Heart left ventricle (tissue), 16 donors: ENCODE results near the gene HTRA1. TPM values are rescaled to one million over a fixed set of nuclear protein-coding genes. Genes with fewer than 3 reads are reported as not detected.

ENCODE experiments used
- ATAC-seq, 4 donors: fragments of 200-7000 bp; cut with Tn5 transposase; one replicate each; pipeline ENCODE4 v1.9.1; 2020 to 2022; ENCODE audit warnings: moderate library complexity in 4 of 4, mild to moderate bottlenecking in 3 of 4, moderate number of reproducible peaks in 1 of 4
- DNase-seq, 5 donors: peaks; one replicate each; pipeline ENCODE4 v3.0.0-alpha.2; 2020
- H3K27ac ChIP-seq, 12 donors: fragments of 200-600 bp; sonication (generic) in 4 of 12; one replicate each; pipeline versions ENCODE4 v1.5.0 to v1.8.0; 2016 to 2022; ENCODE audit warnings: mild to moderate bottlenecking in 2 of 12
- H3K27me3 ChIP-seq, 9 donors: fragments of 200-600 bp; sonication (generic) in 2 of 9; one replicate each; pipeline versions ENCODE4 v1.5.1 to v1.8.0; 2016 to 2022; ENCODE audit warnings: mild to moderate bottlenecking in 3 of 9
- H3K36me3 ChIP-seq, 9 donors: fragments of 200-600 bp; sonication (generic) in 2 of 9; one replicate each; pipeline versions ENCODE4 v1.5.0 to v1.8.0; 2018 to 2022; ENCODE audit warnings: mild to moderate bottlenecking in 2 of 9
- H3K4me1 ChIP-seq, 12 donors: fragments of 200-600 bp; sonication (generic) in 4 of 12; one replicate each; pipeline versions ENCODE4 v1.5.0 to v1.8.0; 2016 to 2022; ENCODE audit warnings: mild to moderate bottlenecking in 3 of 12
- H3K4me3 ChIP-seq, 12 donors: fragments of 200-600 bp; sonication (generic) in 4 of 12; one replicate each; pipeline versions ENCODE4 v1.5.0 to v1.8.0; 2017 to 2022; ENCODE audit warnings: mild to moderate bottlenecking in 9 of 12, moderate library complexity in 4 of 12
- H3K9me3 ChIP-seq, 12 donors: fragments of 200-600 bp; sonication (generic) in 4 of 12; one replicate each; pipeline versions ENCODE4 v1.5.0 to v1.8.0; 2016 to 2022; ENCODE audit warnings: mild to moderate bottlenecking in 1 of 12
- POLR2A ChIP-seq, 2 donors: fragments of 450-650 bp; IDR thresholded peaks; one replicate each; pipeline ENCODE4 v1.6.1; 2017; ENCODE audit warnings: antibody characterized with exemption in 2 of 2, mild to moderate bottlenecking in 2 of 2, moderate library complexity in 2 of 2
- WGBS, 4 donors: extraction: QIAGEN DNeasy Blood & Tissue Kit in 2 of 4; methylation state at CpG; one replicate each; pipeline versions ENCODE4 v1.1.5 to v1.1.7; 2013 to 2018; 5-methylcytosine and 5-hydroxymethylcytosine counted together
- intact Hi-C, 10 donors: fragments of 100-400 bp; cut with DNase I; formaldehyde crosslinking; loops; one replicate each; pipeline versions ENCODE4 v1.11.1 to v1.14.2; 2022
- polyA plus RNA-seq, 2 donors: library from polyadenylated mRNA; stranded (reverse); fragments of 200-250 nt; gene quantifications; one replicate each; pipeline ENCODE4 v1.2.3, GENCODE V29; 2013
- total RNA-seq, 9 donors: library from RNA; depleted of rRNA in 2 of 9; stranded (reverse); fragments of >200 nt in 2 of 9; fragmentation: NEBNext Ultra II Directional in 3 of 9; extraction: Animal tissue kit (Norgen Biotek cat#: 25700) in 3 of 9; gene quantifications; one replicate each; pipeline versions ENCODE4 v1.1.0 to v1.2.4, GENCODE V29; 2016 to 2023
- TF ChIP-seq, protein P1 (sequence below), 12 donors: fragments of 200-600 bp; sonication (generic) in 4 of 12; IDR thresholded peaks; one replicate each; pipeline versions ENCODE4 v1.5.0 to v1.8.0; 2018 to 2022; ENCODE audit warnings: antibody characterized with exemption in 12 of 12, mild to moderate bottlenecking in 5 of 12
- donor health status: ischemic (EF 13 %, LVEDD 7.1; RV severe dilation, severe dysfunction).
- donor health status: healthy with polysubstance abuse.
- donor health status: DM: no; HTN: yes; CAD: no.
- donor health status: DM: no; HTN: no; CAD: no.
- donor health status: ischemic (EF 25% LVEDD 6.9; RV normal size, moderate dysfunction).
- donor health status: ischemic (EF 25% LVEDD 5.7; RV mildly dilated, moderate dysfunction).
- donor health status: healthy.
- donor health status: DM: yes; HTN: yes; CAD: no.
- donor health status: ischemic (EF 35%, LVEDD 5.7; RV mildly dilated, moderate dysfunction).
- donor health status: nonischemic (EF 11% LVEDD 7.7; RV severe dilation, severe dysfunction).
- donor health status: DM: yes; HTN: yes; CAD: no.
- donor health status: PGD.
- donor health status: ischemic (EF 29% LVEDD 5.4; RV normal size, mild dysfunction).
- donor health status: nonischemic (EF 23%, LVEDD 6.1; RV moderate dilation, normal function).

The HTRA1 gene
- total and polyA plus RNA-seq, 11 donors = 30.5 to 153 (median 54.5) TPM

DNA sequence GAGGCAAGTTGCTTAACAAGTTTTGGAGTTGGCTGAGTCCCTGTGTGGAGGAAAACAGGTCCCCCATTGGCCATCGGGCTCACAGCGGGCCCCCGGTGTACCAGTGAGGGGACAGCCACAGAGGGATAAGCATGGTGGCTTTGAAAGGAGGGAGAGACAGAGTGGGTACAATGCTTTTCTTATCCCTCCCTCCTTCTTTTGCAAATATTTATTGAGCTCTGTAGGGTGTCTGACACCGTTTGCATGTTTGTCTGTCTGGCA lies 2.8 kb downstream of the HTRA1 start:
- Histone ChIP-seq H3K27me3 (peaks cover 0 to 31% (median 0%) of the 10 kb centered on the region in 9 donors), H3K4me1 (peaks cover 0 to 55% (median 31%) of the 10 kb centered on the region in 12 donors), H3K9me3 (no peaks in the 10 kb centered on the region), H3K4me3 (no peak overlapping the region), H3K27ac (no peak overlapping the region), H3K36me3 (peaks cover 0 to 8% (median 0%) of the 10 kb centered on the region in 9 donors)
- DNase-seq (no peak), ATAC-seq (no peak)
- WGBS, 4 donors = 89 to 91% (median 89%) methylated on average over 4 of the region's 4 CpGs
- TF ChIP-seq, protein P1, sequence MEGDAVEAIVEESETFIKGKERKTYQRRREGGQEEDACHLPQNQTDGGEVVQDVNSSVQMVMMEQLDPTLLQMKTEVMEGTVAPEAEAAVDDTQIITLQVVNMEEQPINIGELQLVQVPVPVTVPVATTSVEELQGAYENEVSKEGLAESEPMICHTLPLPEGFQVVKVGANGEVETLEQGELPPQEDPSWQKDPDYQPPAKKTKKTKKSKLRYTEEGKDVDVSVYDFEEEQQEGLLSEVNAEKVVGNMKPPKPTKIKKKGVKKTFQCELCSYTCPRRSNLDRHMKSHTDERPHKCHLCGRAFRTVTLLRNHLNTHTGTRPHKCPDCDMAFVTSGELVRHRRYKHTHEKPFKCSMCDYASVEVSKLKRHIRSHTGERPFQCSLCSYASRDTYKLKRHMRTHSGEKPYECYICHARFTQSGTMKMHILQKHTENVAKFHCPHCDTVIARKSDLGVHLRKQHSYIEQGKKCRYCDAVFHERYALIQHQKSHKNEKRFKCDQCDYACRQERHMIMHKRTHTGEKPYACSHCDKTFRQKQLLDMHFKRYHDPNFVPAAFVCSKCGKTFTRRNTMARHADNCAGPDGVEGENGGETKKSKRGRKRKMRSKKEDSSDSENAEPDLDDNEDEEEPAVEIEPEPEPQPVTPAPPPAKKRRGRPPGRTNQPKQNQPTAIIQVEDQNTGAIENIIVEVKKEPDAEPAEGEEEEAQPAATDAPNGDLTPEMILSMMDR (IDR thresholded peaks at IDR 0.05) = no peak
- no peak for TF ChIP-seq POLR2A (IDR thresholded peaks at IDR 0.05)
- intact Hi-C loops = loop anchor here in 5 of 10 donors (5.0 to 10.0 kb wide), 2 partner anchors 33 to 101 kb away; partner anchors contain the start of gene DMBT1 (in 2 of the 5)

DNA sequence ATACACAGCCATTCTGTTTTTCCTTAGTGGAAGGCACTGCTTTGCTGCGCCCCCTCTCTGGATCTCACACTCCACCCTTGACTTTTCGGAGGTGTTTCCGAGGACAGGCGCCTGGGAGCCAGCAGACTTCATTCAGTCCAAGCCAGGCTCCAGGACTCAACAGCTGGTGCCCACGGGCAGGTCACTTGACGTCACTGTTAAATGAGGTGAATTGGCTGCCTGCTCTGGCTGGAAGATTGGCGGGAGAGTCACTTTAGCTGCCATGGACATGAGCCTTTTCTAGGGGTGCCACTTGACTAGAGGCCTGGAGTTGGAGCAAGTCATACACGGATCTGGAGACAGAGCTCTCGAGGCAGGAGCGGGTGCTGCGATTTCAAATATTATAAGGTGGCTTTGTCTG lies 3.2 kb downstream of the HTRA1 start:
- H3K9me3 ChIP-seq = no peaks in the 10 kb centered on the region
- DNase-seq = peak in 2 of 5 donors; percentile 39 to 73
- no peak overlapping the region for H3K4me3 ChIP-seq
- intact Hi-C loops = loop anchor here in 5 of 10 donors (5.0 to 10.0 kb wide), 2 partner anchors 33 to 100 kb away; partner anchors contain the start of gene DMBT1 (in 2 of the 5)
- ATAC-seq = peak; percentile 27 to 57 (median 48)
- peaks cover 0 to 59% (median 35%) of the 10 kb centered on the region in 12 donors for H3K4me1 ChIP-seq
- TF ChIP-seq, protein P1 (IDR thresholded peaks at IDR 0.05) = no peak
- no peak for TF ChIP-seq POLR2A (IDR thresholded peaks at IDR 0.05)
- 55 to 66% (median 63%) methylated on average over 11 of the region's 11 CpGs for WGBS, 4 donors
- H3K27ac ChIP-seq = no peak overlapping the region
- peaks cover 0 to 8% (median 0%) of the 10 kb centered on the region in 9 donors for H3K36me3 ChIP-seq
- H3K27me3 ChIP-seq = peaks cover 0 to 28% (median 0%) of the 10 kb centered on the region in 9 donors

DNA sequence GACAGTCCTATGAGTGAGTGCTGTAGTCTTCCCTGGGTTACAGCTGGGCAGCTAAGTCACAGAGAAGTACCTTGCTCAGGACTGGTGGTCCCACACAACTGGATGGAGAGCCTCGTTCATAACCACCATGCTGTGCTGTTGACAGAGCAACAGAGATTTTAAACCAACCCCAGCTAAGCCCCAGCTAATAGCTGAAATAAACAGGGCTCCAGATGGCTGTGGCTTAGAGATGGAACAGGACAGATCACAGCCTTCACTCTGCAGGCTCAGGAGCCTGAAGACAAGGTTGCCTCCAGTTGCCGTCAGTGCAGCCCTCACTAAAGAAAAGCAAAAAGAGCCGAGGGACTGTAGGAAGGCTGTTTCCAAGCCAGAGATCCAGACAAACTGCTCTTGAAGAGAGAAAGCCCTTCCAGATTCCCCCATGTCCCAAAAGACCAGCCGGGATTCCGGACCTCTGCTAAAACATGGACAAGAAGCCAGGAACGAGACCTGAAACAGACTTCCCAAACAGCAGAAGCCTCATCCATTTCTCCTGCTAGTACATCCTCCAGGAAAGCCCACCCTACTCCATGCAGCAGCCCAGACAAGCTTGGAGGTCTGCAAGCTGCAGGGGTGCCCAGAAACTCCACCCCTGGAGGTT lies 4.2 kb downstream of the HTRA1 start:
- H3K4me1 ChIP-seq = peaks cover 0 to 62% (median 40%) of the 10 kb centered on the region in 12 donors
- no peak overlapping the region for H3K27ac ChIP-seq
- no peaks in the 10 kb centered on the region for H3K9me3 ChIP-seq
- WGBS, 4 donors = 71 to 81% (median 79%) methylated on average over 6 of the region's 6 CpGs
- ATAC-seq (no peak), DNase-seq (no peak)
- no peak overlapping the region for H3K4me3 ChIP-seq
- intact Hi-C loops = loop anchor here in 2 of 10 donors (10.0 kb wide), 1 partner anchor 99 kb away; the partner anchor contains the start of gene DMBT1 (in 2 of the 2)
- peaks cover 0 to 8% (median 0%) of the 10 kb centered on the region in 9 donors for H3K36me3 ChIP-seq
- TF ChIP-seq, protein P1 (IDR thresholded peaks at IDR 0.05) = no peak
- TF ChIP-seq POLR2A (IDR thresholded peaks at IDR 0.05) = no peak
- H3K27me3 ChIP-seq = peaks cover 0 to 20% (median 0%) of the 10 kb centered on the region in 9 donors

DNA sequence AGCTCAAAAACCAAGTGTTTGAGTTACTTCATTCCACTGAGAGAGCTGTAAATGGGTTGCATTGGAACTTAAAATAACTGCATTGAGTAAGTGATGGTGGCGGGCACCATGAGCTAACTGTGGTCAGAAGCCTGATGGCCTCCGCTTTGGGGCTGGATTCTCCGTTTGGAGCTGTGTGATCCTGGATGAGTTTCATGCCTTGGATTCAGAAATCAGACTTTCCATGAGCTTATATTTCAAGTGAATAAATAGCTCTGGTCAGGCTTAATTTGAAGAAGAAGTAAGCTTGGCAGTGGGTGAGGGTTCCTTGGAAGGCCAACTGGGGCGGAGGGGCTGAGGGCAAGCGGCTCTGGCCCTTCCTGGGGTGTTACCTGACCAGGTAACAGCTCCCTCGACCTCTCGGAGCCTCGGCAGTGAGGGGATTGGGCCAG lies 5.6 kb downstream of the HTRA1 start:
- Histone ChIP-seq H3K27me3 (peaks cover 0 to 12% (median 0%) of the 10 kb centered on the region in 9 donors), H3K27ac (no peak overlapping the region), H3K36me3 (peaks cover 0 to 8% (median 0%) of the 10 kb centered on the region in 9 donors), H3K4me3 (no peak overlapping the region), H3K9me3 (no peaks in the 10 kb centered on the region), H3K4me1 (peaks cover 0 to 65% (median 40%) of the 10 kb centered on the region in 12 donors)
- no peak for ATAC-seq
- 82 to 97% (median 90%) methylated on average over 8 of the region's 8 CpGs for WGBS, 4 donors
- no peak for DNase-seq
- TF ChIP-seq POLR2A (IDR thresholded peaks at IDR 0.05) = no peak
- TF ChIP-seq, protein P1 (IDR thresholded peaks at IDR 0.05) = no peak
- intact Hi-C loops = loop anchor here in 2 of 10 donors (10.0 kb wide), 1 partner anchor 98 kb away; the partner anchor contains the start of gene DMBT1 (in 2 of the 2)
